ENCODE results near the gene C1QTNF8.
A peak's percentile ranks its signal among the peaks of the same experiment; 100 is the strongest.

C1QTNF8 gene

DNA sequence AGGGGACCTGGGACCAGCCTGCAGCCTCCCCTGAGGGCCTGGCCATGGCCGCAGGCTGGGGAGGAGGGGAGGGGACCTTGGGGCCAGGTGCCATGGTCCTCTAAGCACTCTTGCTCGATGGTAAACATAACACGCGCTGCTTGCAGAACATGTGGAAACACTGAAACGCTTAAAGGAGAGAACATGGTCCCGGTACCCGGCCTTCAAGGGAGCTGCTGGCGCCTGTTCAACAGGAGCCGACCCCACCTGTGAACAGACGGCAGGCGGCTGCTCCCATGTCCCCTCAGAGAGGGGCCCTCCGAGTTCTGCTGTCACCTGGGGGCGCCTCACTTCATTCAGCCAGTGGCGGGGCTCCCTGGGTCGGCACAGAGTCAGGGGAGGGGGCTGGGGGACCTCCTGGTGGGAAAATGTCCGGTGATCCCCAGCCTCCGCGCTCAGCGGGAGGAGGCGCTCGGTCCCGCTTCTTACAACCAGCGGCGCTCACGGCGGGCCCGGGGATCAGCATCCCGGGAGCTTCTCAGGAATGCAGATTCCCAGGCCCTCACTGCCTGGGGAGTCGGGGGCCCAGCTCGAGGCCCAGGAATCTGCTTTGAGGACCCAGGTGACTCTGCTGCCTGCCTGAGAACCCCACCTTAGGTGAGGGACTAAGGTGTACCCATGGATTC is 24.4 kb downstream of the C1QTNF8 start:
- in situ Hi-C loops (cut with HindIII; ENCODE audit: low pct_ligation_motif_present, low pct_unique_long_range_greater_than_20kb, low sequenced_read_pairs), result no loop called here
- no peak for DNase-seq

DNA sequence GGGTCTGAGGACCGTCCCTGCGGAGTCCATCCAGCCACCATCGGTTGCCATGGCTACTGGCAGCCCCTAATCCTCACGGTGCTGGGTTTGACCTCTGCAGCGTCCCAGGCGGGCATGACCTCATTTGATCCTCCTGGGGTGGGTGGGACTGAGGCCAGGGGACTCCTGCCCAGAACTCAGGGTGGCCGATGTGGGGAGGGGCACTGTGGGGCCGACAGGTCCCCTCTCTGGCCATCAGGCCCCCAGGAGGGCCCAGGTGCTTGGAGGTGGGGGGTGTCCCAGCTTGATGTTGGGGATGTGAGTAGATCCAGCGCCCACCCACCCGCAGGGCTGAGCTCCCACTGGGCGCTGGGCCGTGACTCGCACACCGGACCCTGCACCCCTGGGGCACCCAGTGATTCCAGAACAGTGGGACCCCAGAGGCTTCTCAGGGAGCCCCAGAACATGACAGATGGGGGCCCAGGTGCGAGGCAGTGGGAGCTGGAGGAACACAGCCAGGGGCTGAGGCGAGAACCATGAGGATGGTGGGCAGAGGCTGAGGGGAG is 25.1 kb downstream of the C1QTNF8 start:
- in situ Hi-C loops (cut with HindIII; ENCODE audit: low pct_ligation_motif_present, low pct_unique_long_range_greater_than_20kb, low sequenced_read_pairs), result no loop called here

DNA sequence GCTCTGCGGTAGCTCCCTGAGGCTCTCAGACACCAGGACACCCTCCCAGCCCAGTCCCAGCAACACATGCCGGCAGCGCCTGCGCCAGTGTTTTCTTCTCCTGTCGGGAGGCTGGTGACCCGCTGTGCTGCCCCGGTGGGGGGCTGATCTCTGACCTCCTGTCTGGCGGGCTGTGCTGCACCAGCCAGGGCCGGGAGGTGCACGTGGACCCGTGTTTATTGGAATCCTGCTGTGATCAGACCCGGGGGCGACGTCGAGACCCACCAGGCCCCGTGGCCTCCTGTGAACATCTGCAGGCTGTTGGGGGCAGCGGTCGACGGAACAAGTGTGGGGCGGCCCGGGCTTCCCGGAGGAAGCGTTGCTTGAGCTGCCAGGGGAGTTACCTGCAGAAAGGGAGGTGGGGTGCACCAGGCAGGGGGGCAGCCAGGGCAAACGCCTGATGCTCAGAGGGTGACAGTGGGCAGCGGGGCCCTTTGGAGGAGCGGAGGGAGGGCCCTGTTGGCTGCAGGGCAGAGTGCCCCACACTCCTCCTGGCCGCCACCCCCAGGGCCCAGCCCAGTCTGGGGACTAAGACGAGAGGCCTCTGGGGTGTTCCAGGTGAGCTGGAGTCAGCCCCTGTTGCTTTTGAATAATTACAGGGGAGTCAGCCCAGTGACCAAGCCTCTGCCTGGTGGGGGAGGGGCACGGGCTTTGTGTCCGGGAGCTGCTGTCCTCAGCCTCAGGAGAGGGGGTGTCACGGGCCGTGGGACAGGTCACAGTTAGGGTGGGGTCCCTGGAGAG is 25.8 kb downstream of the C1QTNF8 start:
- in situ Hi-C loops (cut with HindIII; ENCODE audit: low pct_ligation_motif_present, low pct_unique_long_range_greater_than_20kb, low sequenced_read_pairs), result no loop called here
- DNase-seq, result no peak

More for the DNA sequence above, 25.1 kb downstream of the C1QTNF8 start:
- no peak for DNase-seq

DNA sequence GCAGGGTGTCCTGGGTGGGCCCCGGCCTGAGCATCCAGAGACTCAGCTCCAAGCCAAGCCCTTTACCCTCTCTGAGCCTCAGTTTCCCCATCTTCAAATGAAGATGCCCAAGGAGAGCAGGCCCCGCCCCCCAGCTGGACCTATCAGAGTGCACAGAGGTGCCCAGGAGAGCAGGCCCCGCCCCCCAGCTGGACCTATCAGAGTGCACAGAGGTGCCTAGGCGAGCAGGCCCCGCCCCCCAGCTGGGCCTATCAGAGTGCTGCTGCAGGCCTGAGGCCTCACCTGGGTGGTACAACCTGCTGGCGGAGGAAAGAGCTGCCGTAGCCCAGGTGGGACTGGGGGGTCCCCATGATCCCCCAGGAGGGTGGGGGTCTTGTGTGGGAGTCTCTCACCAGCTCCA is 26.9 kb downstream of the C1QTNF8 start:
- DNase-seq, result no peak
- in situ Hi-C loops (cut with HindIII; ENCODE audit: low pct_ligation_motif_present, low pct_unique_long_range_greater_than_20kb, low sequenced_read_pairs), result no loop called here

- DNase-seq, result no peak
- in situ Hi-C loops (cut with HindIII; ENCODE audit: low pct_ligation_motif_present, low pct_unique_long_range_greater_than_20kb, low sequenced_read_pairs), result no loop called here
These were observed 27.6 kb downstream of the C1QTNF8 start for GRCh38 chr16:1068451-1068850.

DNA sequence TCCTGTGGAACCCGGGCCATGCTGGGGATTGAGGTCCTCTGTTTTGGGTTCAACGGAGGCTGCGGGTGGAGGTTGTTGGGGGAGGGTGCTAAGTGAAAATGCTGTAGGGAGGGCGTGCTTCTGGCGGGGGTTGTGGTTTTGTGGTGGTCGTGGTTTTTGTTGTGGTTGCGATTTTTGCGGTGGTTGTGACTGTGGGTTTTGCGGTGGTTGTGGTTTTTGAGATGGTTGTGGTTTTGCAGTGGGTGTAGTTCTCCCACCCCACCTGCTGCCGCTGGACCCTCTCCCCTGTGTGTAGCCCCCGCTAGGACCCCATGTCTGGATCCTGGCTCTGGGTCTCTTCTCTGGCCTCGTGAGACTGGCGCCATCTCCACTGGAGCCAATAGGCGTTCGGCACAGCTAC is 28.4 kb downstream of the C1QTNF8 start:
- in situ Hi-C loops (cut with HindIII; ENCODE audit: low pct_ligation_motif_present, low pct_unique_long_range_greater_than_20kb, low sequenced_read_pairs), result no loop called here
- DNase-seq, result no peak

- in situ Hi-C loops (cut with HindIII; ENCODE audit: low pct_ligation_motif_present, low pct_unique_long_range_greater_than_20kb, low sequenced_read_pairs), result no loop called here
- DNase-seq, result no peak
These were observed 29.4 kb downstream of the C1QTNF8 start for GRCh38 chr16:1066584-1067172.

GRCh38 chr16:1065469-1066128 is 30.4 kb downstream of the C1QTNF8 start:
- in situ Hi-C loops (cut with HindIII; ENCODE audit: low pct_ligation_motif_present, low pct_unique_long_range_greater_than_20kb, low sequenced_read_pairs), result no loop called here
- DNase-seq, result no peak

GRCh38 chr16:1063728-1064127 is 32.3 kb downstream of the C1QTNF8 start:
- in situ Hi-C loops (cut with HindIII; ENCODE audit: low pct_ligation_motif_present, low pct_unique_long_range_greater_than_20kb, low sequenced_read_pairs), result no loop called here
- DNase-seq, result no peak

DNA sequence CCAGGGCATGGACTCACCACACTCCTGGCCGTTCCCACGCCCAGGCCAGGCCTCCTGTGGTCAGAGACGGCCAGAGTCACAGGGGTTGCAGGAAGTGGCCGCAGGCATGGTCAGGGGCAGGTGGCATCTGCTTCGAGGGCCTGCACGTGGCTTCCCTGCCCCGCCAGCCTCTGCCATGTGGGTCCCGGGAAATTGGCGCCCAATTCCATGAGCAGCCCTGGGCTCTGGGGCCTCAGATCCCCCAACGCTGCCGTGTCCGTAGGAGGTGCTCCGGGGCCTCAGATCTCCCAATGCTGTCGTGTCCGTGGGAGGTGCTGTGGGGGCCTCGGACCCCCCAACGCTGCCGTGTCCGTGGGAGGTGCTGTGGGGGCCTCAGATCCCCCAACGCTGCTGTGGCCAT is 33.1 kb downstream of the C1QTNF8 start:
- no peak for DNase-seq
- in situ Hi-C loops (cut with HindIII; ENCODE audit: low pct_ligation_motif_present, low pct_unique_long_range_greater_than_20kb, low sequenced_read_pairs), result no loop called here

DNA sequence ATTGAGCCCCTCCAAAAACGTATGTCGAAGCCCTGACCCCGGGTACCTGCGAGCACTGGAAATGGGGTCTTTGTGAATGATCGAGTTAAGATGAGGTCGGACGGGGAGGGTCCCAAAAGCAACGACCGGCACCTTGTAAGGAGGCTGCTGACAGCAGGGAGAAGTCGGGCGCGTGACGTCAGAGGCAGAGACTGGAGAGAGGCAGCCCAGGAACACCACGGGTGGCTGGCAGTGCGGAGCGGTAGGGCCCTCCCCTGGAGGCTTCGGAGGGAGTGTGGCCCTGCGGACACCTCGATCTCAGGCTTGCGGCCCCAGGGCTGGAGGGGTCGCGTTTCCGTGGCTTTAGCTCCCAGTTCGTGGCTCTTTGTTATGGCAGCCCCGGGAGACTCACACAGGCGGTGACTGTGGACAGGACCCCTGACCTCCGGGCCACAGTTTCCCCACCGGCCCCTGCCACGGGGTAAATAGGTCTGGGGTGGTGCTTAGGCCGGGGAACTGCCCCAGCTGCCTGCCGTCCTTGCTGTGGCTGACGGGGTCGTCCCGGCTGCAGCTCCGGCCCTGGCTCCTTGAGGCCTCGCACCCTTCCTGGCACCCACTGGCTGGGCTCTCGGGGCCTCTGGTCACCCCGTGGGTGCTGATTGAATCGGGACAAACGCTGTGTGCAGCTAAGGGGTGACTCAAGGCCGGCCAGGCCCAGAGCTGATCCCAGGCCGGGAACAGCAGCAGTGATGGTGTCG is 34.1 kb downstream of the C1QTNF8 start:
- in situ Hi-C loops (cut with HindIII; ENCODE audit: low pct_ligation_motif_present, low pct_unique_long_range_greater_than_20kb, low sequenced_read_pairs), result no loop called here
- no peak for DNase-seq

GRCh38 chr16:1060416-1061340 is 35.4 kb downstream of the C1QTNF8 start:
- in situ Hi-C loops (cut with HindIII; ENCODE audit: low pct_ligation_motif_present, low pct_unique_long_range_greater_than_20kb, low sequenced_read_pairs), result no loop called here
- DNase-seq, result no peak

- in situ Hi-C loops (cut with HindIII; ENCODE audit: low pct_ligation_motif_present, low pct_unique_long_range_greater_than_20kb, low sequenced_read_pairs), result no loop called here
- no peak for DNase-seq
These were observed 36.7 kb downstream of the C1QTNF8 start for GRCh38 chr16:1059310-1059709.

- in situ Hi-C loops (cut with HindIII; ENCODE audit: low pct_ligation_motif_present, low pct_unique_long_range_greater_than_20kb, low sequenced_read_pairs), result no loop called here
These were observed 37.8 kb downstream of the C1QTNF8 start for GRCh38 chr16:1058216-1058615.

DNA sequence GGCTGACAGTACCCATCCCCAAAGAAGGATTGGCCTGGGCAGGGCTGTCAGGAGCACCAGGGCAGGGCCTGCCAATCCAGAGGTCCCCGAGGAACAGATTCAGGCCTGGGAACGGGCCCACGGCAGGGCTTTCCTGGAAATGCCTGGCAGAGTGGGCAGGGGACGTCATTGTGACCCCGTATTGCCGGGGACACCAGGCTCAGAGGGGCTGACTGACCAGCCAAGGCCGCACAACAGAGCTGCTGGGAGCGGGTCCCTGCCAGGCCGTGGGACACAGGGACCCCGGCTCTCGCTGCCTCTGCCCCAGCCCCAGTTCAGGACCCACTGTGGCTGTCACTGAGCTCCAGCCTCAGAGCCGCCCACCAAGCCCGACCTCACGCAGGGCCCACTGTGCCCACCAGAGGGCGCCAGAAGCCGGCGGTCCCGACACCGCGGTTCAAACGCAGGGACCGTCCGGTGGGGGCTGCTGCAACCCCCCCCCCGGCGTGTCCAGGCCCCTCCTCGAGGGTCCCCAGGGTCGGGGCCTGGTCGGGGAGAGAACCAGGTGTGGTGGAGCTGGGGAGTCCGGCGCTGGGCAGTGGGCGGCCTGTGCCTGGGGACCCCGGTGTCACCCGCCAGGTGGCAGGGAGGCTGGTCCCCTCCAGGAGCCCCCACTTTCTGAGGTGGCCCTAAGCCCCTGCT is 38.7 kb downstream of the C1QTNF8 start:
- in situ Hi-C loops (cut with HindIII; ENCODE audit: low pct_ligation_motif_present, low pct_unique_long_range_greater_than_20kb, low sequenced_read_pairs), result no loop called here

More at GRCh38 chr16:1058216-1058615, 37.8 kb downstream of the C1QTNF8 start:
- DNase-seq, result no peak

DNA sequence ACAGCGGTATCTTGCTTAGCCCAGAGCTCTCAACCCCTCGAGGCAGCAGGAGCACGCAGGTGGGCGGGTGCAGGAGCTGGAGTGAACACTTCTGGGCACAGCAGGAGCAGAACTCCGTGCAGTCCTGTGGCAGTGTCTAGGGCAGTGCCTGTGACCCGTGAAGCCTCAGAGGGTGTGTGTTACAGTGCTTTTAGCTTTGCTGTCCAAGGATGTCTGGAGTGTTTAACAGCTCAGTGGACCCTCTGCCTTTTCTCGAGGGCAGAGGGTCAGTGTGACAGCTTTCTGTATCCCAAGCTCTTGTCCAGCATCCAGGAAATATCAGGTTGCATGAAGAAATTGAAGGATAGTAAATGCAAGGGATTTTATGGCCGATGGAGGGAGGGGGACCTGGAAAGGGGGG is 39.8 kb downstream of the C1QTNF8 start:
- peak; percentile 34 for DNase-seq
- in situ Hi-C loops (cut with HindIII; ENCODE audit: low pct_ligation_motif_present, low pct_unique_long_range_greater_than_20kb, low sequenced_read_pairs), result no loop called here

More for the DNA sequence above, 38.7 kb downstream of the C1QTNF8 start:
- DNase-seq, result peak; percentile 45

GRCh38 chr16:1055557-1055924 is 40.5 kb downstream of the C1QTNF8 start:
- in situ Hi-C loops (cut with HindIII; ENCODE audit: low pct_ligation_motif_present, low pct_unique_long_range_greater_than_20kb, low sequenced_read_pairs), result no loop called here
- DNase-seq, result no peak

All from ACHN (cell line).